HG02852 (cell line): ENCODE results near the gene KRTAP5-8.
"Not testable (repeated sequence)": the region's sequence is repeated elsewhere in the genome, so short reads cannot be mapped to it uniquely, and the experiment has no call there.

Experiments
- ATAC-seq: cut with Tn5 transposase; IDR thresholded peaks from one replicate; pipeline ENCODE4 v1.9.1; 2021; ENCODE audit warnings: mild to moderate bottlenecking, moderate library complexity; ENCODE audit not compliant: unreplicated experiment

The KRTAP5-8 gene

DNA sequence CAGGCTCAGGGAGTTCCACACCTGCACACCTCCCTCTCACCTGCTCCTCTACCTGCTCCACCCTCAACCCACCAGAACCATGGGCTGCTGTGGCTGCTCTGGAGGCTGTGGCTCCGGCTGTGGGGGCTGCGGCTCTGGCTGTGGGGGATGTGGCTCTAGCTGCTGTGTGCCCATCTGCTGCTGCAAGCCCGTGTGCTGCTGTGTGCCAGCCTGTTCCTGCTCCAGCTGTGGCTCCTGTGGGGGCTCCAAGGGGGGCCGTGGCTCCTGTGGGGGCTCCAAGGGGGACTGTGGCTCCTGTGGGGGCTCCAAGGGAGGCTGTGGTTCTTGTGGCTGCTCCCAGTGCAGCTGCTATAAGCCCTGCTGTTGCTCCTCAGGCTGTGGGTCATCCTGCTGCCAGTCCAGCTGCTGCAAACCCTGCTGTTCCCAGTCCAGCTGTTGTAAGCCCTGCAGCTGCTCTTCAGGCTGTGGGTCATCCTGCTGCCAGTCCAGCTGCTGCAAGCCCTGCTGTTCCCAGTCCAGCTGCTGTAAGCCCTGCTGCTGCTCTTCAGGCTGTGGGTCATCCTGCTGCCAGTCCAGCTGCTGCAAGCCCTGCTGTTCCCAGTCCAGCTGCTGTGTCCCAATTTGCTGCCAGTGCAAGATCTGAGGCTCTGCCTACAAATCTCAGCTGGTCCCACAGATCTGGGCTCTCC is at the start of gene KRTAP5-8:
Gene KRTAP5-8 (plus strand): TSS at position 49 of the 689 bp plus-strand sequence. CDS start 31 bp downstream, at position 80.
- ATAC-seq: not testable (repeated sequence)

DNA sequence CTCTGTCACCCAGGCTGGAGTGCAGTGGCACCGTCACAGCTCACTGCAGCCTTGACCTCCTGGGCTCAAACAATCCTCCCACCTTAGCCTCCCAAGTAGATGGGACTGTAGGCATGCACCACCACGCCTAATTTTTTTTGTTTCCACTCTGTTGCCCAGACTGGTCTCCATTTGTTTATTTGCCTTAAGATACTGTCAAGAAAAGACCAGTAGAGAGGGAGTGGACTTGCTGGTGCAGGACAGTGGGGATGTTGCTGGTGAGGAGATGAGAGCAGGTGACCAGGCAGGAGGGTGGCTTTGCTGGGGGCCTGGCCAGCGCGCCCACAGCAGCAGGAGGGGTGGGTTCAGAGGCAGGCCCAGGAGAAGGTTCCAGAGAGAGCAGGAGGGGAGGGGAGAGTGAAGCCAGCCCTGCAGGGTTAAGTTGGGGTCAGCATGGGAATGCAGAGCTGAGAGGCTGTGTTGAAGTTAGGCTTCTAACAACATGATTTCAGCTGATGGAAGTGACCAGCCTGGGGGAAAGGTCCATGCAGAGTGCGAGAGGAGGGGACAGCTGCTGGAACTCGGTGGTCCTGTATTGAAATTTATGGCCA is 49.0 kb upstream of the KRTAP5-8 start:
- peak; percentile 5 for ATAC-seq

- ATAC-seq: peak; percentile 72
These were observed 48.3 kb upstream of the KRTAP5-8 start for GRCh38 chr11:71489311-71490043.

DNA sequence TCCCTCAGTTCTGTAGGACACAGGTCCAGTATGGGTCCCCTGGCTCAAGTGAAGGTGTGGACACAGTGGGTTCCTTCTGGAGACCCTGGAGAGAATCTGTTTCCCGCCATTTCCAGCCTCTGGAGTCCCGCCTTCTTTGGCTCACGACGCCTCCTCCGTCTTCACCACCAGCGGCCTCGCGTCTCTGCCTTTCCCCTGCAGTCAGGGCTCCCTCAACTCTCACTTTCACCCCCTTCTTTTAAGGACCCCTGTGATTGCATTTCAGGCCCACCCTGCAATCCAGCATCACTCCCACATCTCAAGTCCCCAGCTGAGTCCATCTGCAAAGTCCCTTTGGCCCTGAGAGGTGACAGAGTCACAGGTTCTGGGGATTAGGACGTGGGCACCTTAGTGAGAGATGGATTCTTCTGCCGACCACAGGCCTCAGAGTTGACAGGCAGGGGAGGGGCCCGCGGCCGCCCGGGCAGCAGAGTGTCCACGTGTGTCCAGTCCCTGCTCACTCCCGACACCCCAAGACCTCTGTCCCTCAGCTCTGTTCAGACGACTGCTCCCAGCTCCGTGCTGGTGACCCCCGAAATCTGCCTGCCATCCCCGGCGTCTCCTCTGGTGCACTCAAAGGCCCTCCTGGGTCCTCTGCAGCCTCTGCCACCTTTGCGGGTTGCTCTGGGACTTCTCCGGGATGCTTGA is 47.6 kb upstream of the KRTAP5-8 start:
- ATAC-seq: no peak

- no peak for ATAC-seq
These were observed 47.0 kb upstream of the KRTAP5-8 start for GRCh38 chr11:71490731-71491390.

GRCh38 chr11:71491531-71491930 is 46.3 kb upstream of the KRTAP5-8 start:
- ATAC-seq: no peak

DNA sequence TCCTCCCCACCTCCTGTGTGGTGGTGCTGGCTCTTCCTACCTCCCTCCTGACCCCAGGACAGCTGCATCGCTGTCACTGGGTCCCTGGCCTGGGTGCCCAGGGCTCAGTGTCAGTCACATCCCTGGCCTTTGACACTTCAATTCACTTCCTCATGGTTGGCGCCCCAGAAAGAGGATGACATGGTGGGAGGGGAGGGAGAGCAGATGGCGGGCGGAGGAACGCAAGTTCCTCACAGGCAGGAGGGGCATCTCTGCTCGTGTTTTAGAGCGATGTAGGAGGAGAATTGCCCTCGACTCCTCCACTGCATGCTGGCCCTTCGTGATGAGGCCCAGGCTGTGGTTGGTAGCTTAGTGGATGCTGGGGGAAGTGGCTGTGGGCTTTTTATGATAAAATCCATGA is 45.9 kb upstream of the KRTAP5-8 start:
- ATAC-seq: no peak

GRCh38 chr11:71495286-71496230 is 42.3 kb upstream of the KRTAP5-8 start:
- ATAC-seq: no peak

GRCh38 chr11:71496421-71496820 is 41.4 kb upstream of the KRTAP5-8 start:
- ATAC-seq: no peak

DNA sequence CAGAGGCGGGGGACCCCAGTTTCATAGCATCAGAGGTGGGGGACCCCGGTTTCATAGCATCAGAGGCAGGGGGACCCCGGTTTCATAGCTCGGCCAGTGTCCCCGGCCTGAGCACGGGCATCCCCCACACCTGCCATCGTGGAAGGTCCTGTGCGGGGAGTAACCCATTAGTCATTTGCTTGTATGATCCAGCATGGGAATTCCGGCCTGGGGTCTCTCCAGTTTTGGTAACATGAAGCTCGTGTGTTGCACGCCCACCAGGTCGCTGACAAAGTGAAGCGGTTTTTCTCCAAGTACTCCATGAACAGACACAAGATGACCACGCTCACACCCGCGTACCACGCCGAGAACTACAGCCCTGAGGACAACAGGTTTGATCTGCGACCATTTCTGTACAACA is 39.7 kb upstream of the KRTAP5-8 start:
- no peak for ATAC-seq

- no peak for ATAC-seq
These were observed 38.7 kb upstream of the KRTAP5-8 start for GRCh38 chr11:71499125-71499524.

- no peak for ATAC-seq
These were observed 38.3 kb upstream of the KRTAP5-8 start for GRCh38 chr11:71499546-71499945.

DNA sequence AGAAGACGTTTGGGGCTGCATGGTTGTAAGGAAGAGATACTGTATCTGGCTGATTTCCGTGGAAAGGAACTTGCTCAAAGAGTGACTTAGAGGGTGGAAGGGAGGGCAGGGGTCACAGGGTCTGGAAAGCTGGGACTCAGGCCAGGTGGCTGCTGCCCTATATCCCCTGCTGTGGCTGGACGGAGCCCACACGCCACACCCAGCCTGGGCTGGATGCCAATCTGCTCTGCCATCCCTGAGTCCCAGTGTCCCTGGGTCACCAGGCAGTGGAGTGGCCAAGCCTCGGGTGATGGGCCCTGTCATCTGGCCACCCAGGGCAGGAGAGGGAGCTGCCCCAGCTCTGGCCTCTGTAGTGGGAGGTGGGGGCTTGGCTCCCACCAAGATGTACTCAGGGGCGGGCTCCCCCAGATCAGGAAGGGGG is 37.2 kb upstream of the KRTAP5-8 start:
- ATAC-seq: no peak

- ATAC-seq: no peak
These were observed 36.5 kb upstream of the KRTAP5-8 start for GRCh38 chr11:71501071-71501985.

- ATAC-seq: no peak
These were observed 35.8 kb upstream of the KRTAP5-8 start for GRCh38 chr11:71502026-71502425.

- no peak for ATAC-seq
These were observed 34.9 kb upstream of the KRTAP5-8 start for GRCh38 chr11:71502871-71503435.

DNA sequence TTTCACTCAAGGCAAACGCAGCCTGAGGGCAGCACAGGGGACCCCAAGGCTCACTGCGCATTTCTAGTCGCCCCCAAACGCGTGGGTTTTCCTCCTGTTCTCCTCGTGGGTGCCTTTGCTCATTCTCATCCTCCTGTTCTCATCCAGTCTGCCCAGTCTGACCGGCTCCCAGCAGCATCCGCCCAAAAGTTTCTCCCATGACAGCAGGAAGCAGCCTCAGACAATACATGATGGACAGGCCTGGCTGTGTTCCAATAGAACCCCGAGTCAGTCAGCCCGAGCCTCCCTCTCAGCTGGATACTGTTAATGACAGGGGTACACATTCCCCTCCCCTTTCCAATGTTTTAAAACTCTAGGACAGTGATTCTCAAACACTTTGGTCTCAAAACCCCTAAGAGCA is 33.3 kb upstream of the KRTAP5-8 start:
- ATAC-seq: no peak

DNA sequence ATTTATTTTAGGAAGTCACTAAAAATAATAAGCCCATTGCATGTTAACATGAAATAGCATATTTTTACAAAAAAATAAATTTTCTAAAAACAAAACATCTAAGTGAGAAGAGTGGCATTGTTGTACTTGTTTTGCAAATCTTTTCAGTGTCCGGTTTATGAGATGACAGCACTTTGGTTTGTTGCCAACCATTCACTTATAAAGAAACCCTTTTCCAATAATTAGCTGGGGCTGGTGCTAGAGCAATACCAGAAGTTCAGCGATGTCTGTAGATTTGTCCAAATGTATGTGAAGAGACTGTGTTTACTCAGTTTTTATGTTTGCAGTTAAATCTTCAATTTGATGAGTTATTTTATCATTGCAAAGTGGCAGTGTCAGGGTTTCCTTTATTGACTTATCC is 32.8 kb upstream of the KRTAP5-8 start:
- no peak for ATAC-seq
